MM.1S (cell line): ENCODE measurements around the gene NKIRAS2.

Source experiments
- CTCF ChIP-seq: fragments of 300-600 bp; sonication (generic); IDR thresholded peaks from 2 replicates; pipeline ENCODE4 v1.5.1; 2016; ENCODE audit warnings: antibody characterized with exemption, low read length, mixed read lengths
- EZH2 ChIP-seq: fragments of 300-600 bp; sonication (generic); optimal IDR thresholded peaks from 2 replicates; pipeline ENCODE3; 2017; ENCODE audit warnings: low read depth, mild to moderate bottlenecking, antibody characterized with exemption, low read length, mixed read lengths

- TF ChIP-seq CTCF (no peak), EZH2 (no peak)
Measured at GRCh38 chr17:42027590-42027889, 7.7 kb downstream of the NKIRAS2 start.
